Fibroblast of lung (primary cell): ENCODE measurements around the gene CLCNKA. TPM values are rescaled to one million over a fixed set of nuclear protein-coding genes. Genes with fewer than 3 reads are reported as not detected.
"Not testable (repeated sequence)": the region's sequence is repeated elsewhere in the genome, so short reads cannot be mapped to it uniquely, and the experiment has no call there.

Experiments
- DNase-seq, 2 donors: peaks; one replicate each; pipeline versions ENCODE4 v3.0.0 to v3.0.0-alpha.2; 2010; ENCODE audit warnings: low read depth in 2 of 2
- H2AFZ ChIP-seq: 2 replicates; pipeline ENCODE4 v1.5.1; 2012; ENCODE audit warnings: low read length, control low read depth, inconsistent platforms
- H3K27ac ChIP-seq: 2 replicates; pipeline ENCODE4 v1.5.1; 2011; ENCODE audit warnings: low read length, control low read depth; ENCODE audit not compliant: insufficient read depth
- H3K27me3 ChIP-seq: 2 replicates; pipeline ENCODE4 v1.5.1; 2011; ENCODE audit warnings: mild to moderate bottlenecking, low read length; ENCODE audit not compliant: control insufficient read depth, insufficient read depth
- H3K36me3 ChIP-seq: 2 replicates; pipeline ENCODE4 v1.5.1; 2011; ENCODE audit warnings: low read length; ENCODE audit not compliant: control insufficient read depth, insufficient read depth
- H3K4me1 ChIP-seq: 2 replicates; pipeline ENCODE4 v1.5.1; 2011; ENCODE audit warnings: low read length; ENCODE audit not compliant: control insufficient read depth, insufficient read depth; ENCODE audit errors: extremely low read depth
- H3K4me2 ChIP-seq: 2 replicates; pipeline ENCODE4 v1.5.1; 2011; ENCODE audit warnings: low read length, control low read depth; ENCODE audit not compliant: insufficient read depth; ENCODE audit errors: extremely low read depth
- H3K4me3 ChIP-seq, 4 experiments: fragments of 200-600 bp in 1 of 4; sonication (generic) in 1 of 4; replicated peaks in 1 of 4; 2 replicates each; pipeline ENCODE4 v1.5.1; 2011 to 2016; ENCODE audit warnings: low read length in 4 of 4, low read depth in 3 of 4, mild to moderate bottlenecking in 3 of 4, control low read depth in 2 of 4, inconsistent platforms in 1 of 4, mixed read lengths in 1 of 4; ENCODE audit not compliant: insufficient read depth in 1 of 4; ENCODE audit errors: control extremely low read depth in 1 of 4
- H3K79me2 ChIP-seq: 2 replicates; pipeline ENCODE4 v1.5.1; 2012; ENCODE audit warnings: mild to moderate bottlenecking, low read length, inconsistent platforms; ENCODE audit not compliant: control insufficient read depth, insufficient read depth
- H3K9ac ChIP-seq: 2 replicates; pipeline ENCODE4 v1.5.1; 2011; ENCODE audit warnings: mild to moderate bottlenecking, low read length, control low read depth; ENCODE audit not compliant: insufficient read depth
- H3K9me3 ChIP-seq: 2 replicates; pipeline ENCODE4 v1.5.1; 2012; ENCODE audit warnings: low read depth, low read length; ENCODE audit not compliant: control insufficient read depth, insufficient read depth
- H4K20me1 ChIP-seq: 2 replicates; pipeline ENCODE4 v1.5.1; 2011; ENCODE audit warnings: low read length; ENCODE audit not compliant: control insufficient read depth, insufficient read depth; ENCODE audit errors: extremely low read depth
- CTCF ChIP-seq, 2 donors: IDR thresholded peaks in 1 of 2; conservative IDR thresholded peaks in 1 of 2; 1 replicate in 1 of 2; 2 replicates in 1 of 2; pipeline ENCODE4 v1.5.1; 2011 to 2012; ENCODE audit warnings: low read length in 2 of 2, control low read depth in 1 of 2, inconsistent platforms in 1 of 2, low read depth in 1 of 2, mild to moderate bottlenecking in 1 of 2
- EZH2 ChIP-seq: IDR thresholded peaks from 2 replicates; pipeline ENCODE4 v1.5.1; 2012; ENCODE audit warnings: low read length, control low read depth, mild to moderate bottlenecking; ENCODE audit errors: missing control alignments
- polyA plus RNA-seq, 2 donors: library from polyadenylated mRNA; depleted of rRNA in 1 of 2; stranded (reverse) in 1 of 2; unstranded in 1 of 2; fragments of >200 nt; gene quantifications; 2 replicates each; pipeline ENCODE4 v1.2.1, GENCODE V29; 2011 to 2012; ENCODE audit warnings: missing spikeins in 1 of 2
- total RNA-seq: library from RNA; depleted of rRNA; stranded (reverse); fragments of >200 nt; gene quantifications from 2 replicates; pipeline ENCODE4 v1.2.1, GENCODE V29; 2014

Gene CLCNKA
- total and polyA plus RNA-seq, 2 donors (not counting 1 experiment from before 2014, with no cell fraction given): under 0.01 TPM; not detected in 1

- Histone ChIP-seq H3K4me2 (peak overlapping the region; percentile 96), H3K9ac (peak overlapping the region; percentile 94), H3K27me3 (no peaks in the 10 kb centered on the region), H3K36me3 (peaks cover 12% of the 10 kb centered on the region), H4K20me1 (no peaks in the 10 kb centered on the region), H3K27ac (peak overlapping the region; percentile 83), H3K79me2 (peaks cover 46% of the 10 kb centered on the region), H3K4me3 (peak overlapping the region; percentile 77 to 88 (median 81)), H2AFZ (no peak overlapping the region), H3K4me1 (no peaks in the 10 kb centered on the region), H3K9me3 (no peaks in the 10 kb centered on the region)
- no peak for TF ChIP-seq EZH2
- TF ChIP-seq CTCF (conservative IDR thresholded peaks at IDR 0.05 in 1 of 2, IDR thresholded peaks at IDR 0.05 in 1 of 2; ENCODE audit: low read depth in 1 of 2, low read length in 2 of 2): no peak
- no peak for DNase-seq
Observed at GRCh38 chr1:15974855-15975254, 47.0 kb upstream of the CLCNKA start.

- DNase-seq: peak; percentile 41 to 59
- H3K36me3 ChIP-seq: peaks cover 12% of the 10 kb centered on the region
- no peaks in the 10 kb centered on the region for H3K9me3 ChIP-seq
- peak overlapping the region; percentile 94 for H3K9ac ChIP-seq
- peak overlapping the region; percentile 96 for H3K4me2 ChIP-seq
- H3K27ac ChIP-seq: peak overlapping the region; percentile 83
- H3K27me3 ChIP-seq: no peaks in the 10 kb centered on the region
- peaks cover 44% of the 10 kb centered on the region for H3K79me2 ChIP-seq
- TF ChIP-seq CTCF (conservative IDR thresholded peaks at IDR 0.05 in 1 of 2, IDR thresholded peaks at IDR 0.05 in 1 of 2; ENCODE audit: low read depth in 1 of 2, low read length in 2 of 2): peak in 1 of 2 donors; percentile 4
- TF ChIP-seq EZH2: no peak
- H3K4me1 ChIP-seq: no peaks in the 10 kb centered on the region
- no peaks in the 10 kb centered on the region for H4K20me1 ChIP-seq
- no peak overlapping the region for H2AFZ ChIP-seq
- peak overlapping the region; percentile 77 to 88 (median 81) for H3K4me3 ChIP-seq
Observed at GRCh38 chr1:15975358-15975804, 46.5 kb upstream of the CLCNKA start.

GRCh38 chr1:15975805-15976680, 45.8 kb upstream of the CLCNKA start, which contains the start of gene ZBTB17:
Gene ZBTB17, minus strand, starts transcription at chr1:15976101. Its CDS starts 27,606 bp downstream, at chr1:15948495.
- peak; percentile 84 to 91 for DNase-seq
- no peaks in the 10 kb centered on the region for H3K4me1 ChIP-seq
- H3K4me3 ChIP-seq: peak within 1 kb of the TSS; percentile 77 to 88 (median 81)
- no peaks in the 10 kb centered on the region for H4K20me1 ChIP-seq
- H3K9ac ChIP-seq: peak within 1 kb of the TSS; percentile 94
- H3K27ac ChIP-seq: peak within 1 kb of the TSS; percentile 83
- H3K27me3 ChIP-seq: no peaks in the 10 kb centered on the region
- no peaks in the 10 kb centered on the region for H3K9me3 ChIP-seq
- TF ChIP-seq CTCF (conservative IDR thresholded peaks at IDR 0.05 in 1 of 2, IDR thresholded peaks at IDR 0.05 in 1 of 2; ENCODE audit: low read depth in 1 of 2, low read length in 2 of 2): no peak
- no peak for TF ChIP-seq EZH2
- peak within 1 kb of the TSS; percentile 96 for H3K4me2 ChIP-seq
- H3K79me2 ChIP-seq: peaks cover 40% of the 10 kb centered on the region
- H3K36me3 ChIP-seq: peaks cover 10% of the 10 kb centered on the region
- H2AFZ ChIP-seq: peak within 1 kb of the TSS; percentile 94

- not testable (repeated sequence) for H4K20me1 ChIP-seq, H3K27me3 ChIP-seq, H3K36me3 ChIP-seq, H3K27ac ChIP-seq, H3K4me1 ChIP-seq, H2AFZ ChIP-seq, H3K9ac ChIP-seq, DNase-seq, H3K9me3 ChIP-seq, H3K4me2 ChIP-seq, H3K4me3 ChIP-seq
- peaks cover 24% of the 10 kb centered on the region for H3K79me2 ChIP-seq
Observed at GRCh38 chr1:15977947-15978346, 43.9 kb upstream of the CLCNKA start.
